ENCODE measurements around the gene ACP7.

GRCh38 chr19:39144290-39145071, 60.3 kb downstream of the ACP7 start:
- no peak for TF ChIP-seq CTCF (IDR thresholded peaks at IDR 0.05; ENCODE audit: insufficient read depth, low read length, poor library complexity, severe bottlenecking)
- no peak for TF ChIP-seq EZH2phosphoT487 (conservative IDR thresholded peaks at IDR 0.05; ENCODE audit: low read length)
